ENCODE results near the gene GPX1. TPM values are rescaled to one million over a fixed set of nuclear protein-coding genes. Genes with fewer than 3 reads are reported as not detected.
A peak's percentile ranks its signal among the peaks of the same experiment; 100 is the strongest.
"Not testable (repeated sequence)": the region's sequence is repeated elsewhere in the genome, so short reads cannot be mapped to it uniquely, and the experiment has no call there.

The GPX1 gene
- total and polyA plus RNA-seq, 10 of the 15 experiments (the other 5 are each of a cell fraction or from before 2014, with no cell fraction given), result 32.0 to 1,121 (median 400) TPM

- Histone ChIP-seq H2AFZ (ENCODE audit: control insufficient read depth, low read depth, low read length) (no peak overlapping the region), H3K4me3 (no peak overlapping the region), H3K4me2 (ENCODE audit: control insufficient read depth, insufficient read depth) (no peak overlapping the region), H3K36me3 (ENCODE audit: control insufficient read depth in 2 of 2, insufficient read depth in 2 of 2, low read length in 1 of 2) (peaks cover 7 to 12% of the 10 kb centered on the region in 2 experiments; a peak in 3 of 4 replicates), H3K27ac (ENCODE audit: control insufficient read depth, insufficient read depth) (no peak overlapping the region), H3K27me3 (replicated peaks in 1 of 2; ENCODE audit: control insufficient read depth in 2 of 2, insufficient read depth in 2 of 2, low read length in 1 of 2) (no peaks in the 10 kb centered on the region), H3K79me2 (ENCODE audit: control insufficient read depth, insufficient read depth, low read length) (peaks cover 84% of the 10 kb centered on the region), H3K9me3 (replicated peaks; ENCODE audit: control insufficient read depth, insufficient read depth, low read length) (no peaks in the 10 kb centered on the region), H3K4me1 (ENCODE audit: control insufficient read depth, insufficient read depth, low read length) (peaks cover 14% of the 10 kb centered on the region), H4K20me1 (ENCODE audit: control insufficient read depth, insufficient read depth) (peaks cover 6% of the 10 kb centered on the region), H3K9ac (ENCODE audit: control insufficient read depth, insufficient read depth, low read length) (no peak overlapping the region)
- CTCF ChIA-PET, result interaction anchor here (0.8 to 1.0 kb wide), 3 partner anchors 11 to 52 kb away, joined by 3 read pairs; no protein-coding TSS in a partner anchor
- DNase-seq (ENCODE audit: low read depth, low spot score) (no peak), FAIRE-seq (peak; percentile 84), ATAC-seq (peak; percentile 89)
- TSS peak; percentile 7 for BruUV-seq (replicated peaks)
- 50% methylated on average over 4 of the region's 4 CpGs for WGBS (ENCODE audit: insufficient coverage, insufficient replicate concordance, low lambda C conversion rate, missing lambda C conversion rate)
- TF ChIP-seq TCF3 (IDR thresholded peaks at IDR 0.05; ENCODE audit: borderline replicate concordance, insufficient read depth, low read depth, low read length) (no peak), YY1 (IDR thresholded peaks at IDR 0.05; ENCODE audit: low read depth, low read length) (peak; percentile 91), RAD51 (IDR thresholded peaks at IDR 0.05) (0 out of 2 replicates have a peak, but pooled peaks have one; percentile 45), HCFC1 (IDR thresholded peaks at IDR 0.05; ENCODE audit: low read length) (peak; percentile 72), STAT3 (IDR thresholded peaks at IDR 0.05; ENCODE audit: low read depth, low read length) (no peak), MEF2B (IDR thresholded peaks at IDR 0.05; ENCODE audit: partially characterized antibody, poor library complexity, severe bottlenecking) (peak; percentile 37), ZNF384 (IDR thresholded peaks at IDR 0.05; ENCODE audit: borderline replicate concordance, low read depth, low read length) (no peak), BHLHE40 (IDR thresholded peaks at IDR 0.05; ENCODE audit: borderline replicate concordance in 1 of 2, low read depth in 2 of 2, low read length in 1 of 2) (no peak), SIX5 (IDR thresholded peaks at IDR 0.05; ENCODE audit: low read depth, low read length, severe bottlenecking) (peak; percentile 69)
- in situ Hi-C loops (cut with MboI) (no loop called here), intact Hi-C loops (cut with micrococcal nuclease; ENCODE audit: unreplicated experiment) (no loop called here)
- SMC1A ChIA-PET (ENCODE audit: uncharacterized antibody, unreplicated experiment), result interaction anchor here (0.9 to 1.2 kb wide), 3 partner anchors 8 to 58 kb away, joined by 3 to 5 read pairs (median 3); partner anchors contain the start of gene USP4
- RAD21 ChIA-PET (ENCODE audit: unreplicated experiment), result no interaction called here
- POLR2A ChIA-PET, result interaction anchor here (1.2 kb wide), 1 partner anchor 9 kb away, joined by 3 read pairs; no protein-coding TSS in a partner anchor
Measured at GRCh38 chr3:49397470-49397869, 39.3 kb upstream of the GPX1 start.

- CTCF ChIA-PET; H3K9ac ChIP-seq (ENCODE audit: control insufficient read depth, insufficient read depth, low read length); H4K20me1 ChIP-seq (ENCODE audit: control insufficient read depth, insufficient read depth); H3K27me3 ChIP-seq (replicated peaks in 1 of 2; ENCODE audit: control insufficient read depth in 2 of 2, insufficient read depth in 2 of 2, low read length in 1 of 2); RAD21 ChIA-PET (ENCODE audit: unreplicated experiment); ATAC-seq; BruUV-seq (replicated peaks); H3K4me1 ChIP-seq (ENCODE audit: control insufficient read depth, insufficient read depth, low read length); H3K36me3 ChIP-seq (ENCODE audit: control insufficient read depth in 2 of 2, insufficient read depth in 2 of 2, low read length in 1 of 2); SMC1A ChIA-PET (ENCODE audit: uncharacterized antibody, unreplicated experiment); FAIRE-seq; H3K9me3 ChIP-seq (replicated peaks; ENCODE audit: control insufficient read depth, insufficient read depth, low read length); H3K4me2 ChIP-seq (ENCODE audit: control insufficient read depth, insufficient read depth); H3K4me3 ChIP-seq; intact Hi-C loops (cut with micrococcal nuclease; ENCODE audit: unreplicated experiment); H3K27ac ChIP-seq (ENCODE audit: control insufficient read depth, insufficient read depth); H2AFZ ChIP-seq (ENCODE audit: control insufficient read depth, low read depth, low read length); in situ Hi-C loops (cut with MboI); DNase-seq (ENCODE audit: low read depth, low spot score): not testable (repeated sequence)
- POLR2A ChIA-PET, result interaction anchor here (0.5 to 1.3 kb wide), 4 partner anchors 10 to 888 kb away, joined by 3 to 5 read pairs (median 4); no protein-coding TSS in a partner anchor
- H3K79me2 ChIP-seq (ENCODE audit: control insufficient read depth, insufficient read depth, low read length), result peaks cover 77% of the 10 kb centered on the region
- WGBS (ENCODE audit: insufficient coverage, insufficient replicate concordance, low lambda C conversion rate, missing lambda C conversion rate), result 77% methylated on average over 10 of the region's 10 CpGs
Measured at GRCh38 chr3:49391310-49391709, 33.2 kb upstream of the GPX1 start.

Data from GM12878 (cell line).